ENCODE results near the gene SDK2. TPM values are rescaled to one million over a fixed set of nuclear protein-coding genes. Genes with fewer than 3 reads are reported as not detected.

SDK2 gene
- total and polyA plus RNA-seq, 2 of the 4 experiments (the other 2 are of a cell fraction), result under 0.01 to 0.03 TPM

DNA sequence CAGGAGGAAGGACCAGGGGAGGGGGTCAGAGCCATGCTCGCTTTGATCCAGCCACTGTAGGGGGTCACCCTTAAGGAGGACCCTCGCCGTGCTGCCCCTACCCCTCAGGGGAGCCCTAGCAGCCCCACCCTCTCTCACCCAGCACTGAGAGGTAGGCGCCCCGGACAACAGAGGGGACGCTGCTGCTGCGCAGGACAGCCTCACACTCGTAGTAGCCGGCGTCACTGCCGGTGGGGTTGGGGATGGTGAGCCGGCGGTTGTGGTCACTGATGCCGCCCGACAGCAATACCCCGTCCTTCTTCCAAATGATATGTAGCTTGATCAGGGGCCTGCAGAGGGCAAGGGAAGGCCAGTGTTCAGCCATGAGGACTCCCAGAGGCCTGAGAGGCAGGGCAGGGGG is 206.4 kb downstream of the SDK2 start:
- in situ Hi-C loops (cut with MboI; ENCODE audit: low sequenced_read_pairs), result loop anchor here (10.0 to 25.0 kb wide), 2 partner anchors 274 to 737 kb away; no protein-coding TSS in a partner anchor
- Histone ChIP-seq H4K5ac (ENCODE audit: low read depth, low read length) (no peak overlapping the region), H3K4ac (ENCODE audit: low read depth, low read length) (no peak overlapping the region), H3K27ac (ENCODE audit: insufficient read depth, low read length) (no peak overlapping the region), H3K9me3 (ENCODE audit: control insufficient read depth, insufficient read depth, low read length) (no peaks in the 10 kb centered on the region), H2AK5ac (ENCODE audit: low read depth, low read length) (no peak overlapping the region), H3K79me1 (ENCODE audit: low read depth in 1 of 2, low read length in 2 of 2) (no peaks in the 10 kb centered on the region), H3K18ac (ENCODE audit: low read depth, low read length) (no peak overlapping the region), H3K9me1 (ENCODE audit: insufficient read depth, low read length) (no peaks in the 10 kb centered on the region), H4K8ac (ENCODE audit: low read depth in 2 of 2, low read length in 2 of 2) (no peak overlapping the region), H2BK20ac (ENCODE audit: low read depth, low read length) (no peak overlapping the region), H3K23ac (ENCODE audit: low read depth, low read length) (no peak overlapping the region), H3K9ac (ENCODE audit: low read depth, low read length) (no peak overlapping the region), H2AK9ac (replicated peaks; ENCODE audit: low read depth, low read length, poor library complexity) (no peak overlapping the region), H2BK5ac (ENCODE audit: low read depth, low read length, poor library complexity, severe bottlenecking) (no peak overlapping the region), H3K36me3 (ENCODE audit: control insufficient read depth, insufficient read depth, low read length) (no peaks in the 10 kb centered on the region), H3K14ac (replicated peaks; ENCODE audit: low read depth, low read length) (no peak overlapping the region), H3K4me3 (ENCODE audit: insufficient read depth, low read depth, low read length) (no peak overlapping the region), H3K56ac (ENCODE audit: extremely low read depth, insufficient read depth, low read length) (no peak overlapping the region), H2AFZ (replicated peaks; ENCODE audit: low read length, poor library complexity) (no peak overlapping the region), H3K4me1 (ENCODE audit: control insufficient read depth, insufficient read depth, low read length) (no peaks in the 10 kb centered on the region), H2BK15ac (ENCODE audit: low read depth, low read length) (no peak overlapping the region), H3K27me3 (ENCODE audit: control insufficient read depth, insufficient read depth, low read length) (no peaks in the 10 kb centered on the region), H3K4me2 (ENCODE audit: low read depth, low read length) (no peak overlapping the region), H2BK120ac (ENCODE audit: low read depth, low read length) (no peak overlapping the region), H4K91ac (ENCODE audit: insufficient read depth, low read depth, low read length) (no peak overlapping the region), H4K20me1 (ENCODE audit: insufficient read depth, low read length) (no peaks in the 10 kb centered on the region)
- ChIA-PET POLR2A (ENCODE audit: unreplicated experiment) (no interaction called here), CTCF (no interaction called here)
- WGBS, 2 experiments (ENCODE audit: extremely low coverage in 2 of 2, insufficient read length in 1 of 2), result 95% methylated on average over 8 of the region's 16 CpGs; no CpG with 5 or more reads in 1 of the 2 experiments
- ATAC-seq (ENCODE audit: low read depth) (no peak), DNase-seq (no peak)
- dilution Hi-C loops (cut with HindIII; ENCODE audit: low sequenced_read_pairs, unreplicated experiment), result no loop called here
- BruUV-seq (replicated peaks), result no TSS peak
- TF ChIP-seq RAD21 (IDR thresholded peaks at IDR 0.05; ENCODE audit: low read length), result no peak
- TF ChIP-seq RFX5 (IDR thresholded peaks at IDR 0.05; ENCODE audit: low read depth, low read length), result no peak
- no peak for TF ChIP-seq CHD1 (IDR thresholded peaks at IDR 0.05; ENCODE audit: low read depth, low read length)
- TF ChIP-seq MAZ (IDR thresholded peaks at IDR 0.05; ENCODE audit: borderline replicate concordance, low read depth, low read length), result no peak
- TF ChIP-seq CTCF (conservative IDR thresholded peaks at IDR 0.05; ENCODE audit: low read depth, low read length), result no peak
- no peak for TF ChIP-seq MAFK (IDR thresholded peaks at IDR 0.05; ENCODE audit: low read depth, low read length)
- no peak for TF ChIP-seq BHLHE40 (IDR thresholded peaks at IDR 0.05; ENCODE audit: low read depth, low read length)
- no peak for TF ChIP-seq RCOR1 (IDR thresholded peaks at IDR 0.05; ENCODE audit: insufficient replicate concordance, low read length)
- TF ChIP-seq FOS (IDR thresholded peaks at IDR 0.05; ENCODE audit: low read depth, low read length), result no peak
- TF ChIP-seq CEBPB (IDR thresholded peaks at IDR 0.05; ENCODE audit: low read depth, low read length), result no peak
- intact Hi-C loops (cut with micrococcal nuclease), result no loop called here
